Left colon (tissue), 2 donors: ENCODE data around the gene SMARCA4. TPM values are rescaled to one million over a fixed set of nuclear protein-coding genes. Genes with fewer than 3 reads are reported as not detected.
A peak's percentile ranks its signal among the peaks of the same experiment; 100 is the strongest.
"Not testable (repeated sequence)": the region's sequence is repeated elsewhere in the genome, so short reads cannot be mapped to it uniquely, and the experiment has no call there.

Experiments
- ATAC-seq: fragments of 200-7000 bp; cut with Tn5 transposase; one replicate; pipeline ENCODE4 v1.9.1; 2020; ENCODE audit warnings: mild to moderate bottlenecking, moderate library complexity
- DNase-seq, 2 donors: peaks; one replicate each; pipeline ENCODE4 v3.0.0-alpha.2; 2020
- intact Hi-C, 2 donors: fragments of 100-400 bp; cut with DNase I in 1 of 2; cut with micrococcal nuclease in 1 of 2; formaldehyde crosslinking; loops; one replicate each; pipeline versions ENCODE4 v1.11.2 to v1.14.0; 2022; cut with DNase I, micrococcal nuclease
- total RNA-seq, 2 donors: library from RNA; stranded (reverse); fragmentation: NEBNext Ultra II Directional; extraction: Animal tissue kit (Norgen Biotek cat#: 25700); gene quantifications; one replicate each; pipeline ENCODE4 v1.2.1, GENCODE V29; 2021
- donor health status: DM: no; HTN: no; CAD: no.
- donor health status: DM: yes; HTN: yes; CAD: no.

Gene SMARCA4
- total RNA-seq, 2 donors from 2014 or later = 68.7 to 98.6 TPM

DNA sequence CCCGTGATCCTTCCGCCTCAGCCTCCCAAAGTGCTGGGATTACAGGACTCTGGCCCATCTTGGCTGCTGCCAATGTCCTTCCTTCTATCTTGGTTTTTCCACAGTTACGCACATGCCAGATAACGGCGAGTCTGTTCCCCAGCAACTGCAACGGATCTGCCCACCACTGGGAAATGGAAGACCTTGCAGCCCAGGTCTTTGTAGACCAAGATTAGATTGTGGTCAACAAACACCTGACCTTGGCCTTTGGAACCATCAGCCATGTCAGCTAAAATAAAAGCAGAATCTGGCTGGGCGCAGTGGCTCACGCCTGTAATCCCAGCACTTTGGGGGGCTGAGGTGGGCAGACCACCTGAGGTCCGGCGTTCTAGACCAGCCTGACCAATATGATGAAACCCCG is 118.1 kb downstream of the SMARCA4 start:
- no peak for ATAC-seq
- DNase-seq = no peak
- intact Hi-C loops = no loop called here

DNA sequence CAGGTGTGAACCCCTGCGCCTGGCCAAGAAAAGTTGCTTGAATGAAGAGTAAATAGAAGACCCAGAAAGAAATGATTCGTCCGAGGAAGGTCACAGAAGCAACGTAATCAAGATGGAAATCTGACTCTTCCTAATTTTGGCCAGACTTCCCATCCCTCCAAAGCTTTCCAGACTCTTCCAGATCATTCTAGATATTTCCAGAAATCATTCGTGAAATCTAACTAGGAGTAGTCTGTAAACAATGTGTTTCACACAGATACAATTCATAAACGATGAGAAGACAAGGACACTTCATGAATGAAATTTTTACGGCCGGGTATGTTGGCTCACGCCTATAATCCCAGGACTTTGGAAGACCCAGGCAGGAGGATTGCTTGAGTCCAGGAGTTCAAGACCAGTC is 119.2 kb downstream of the SMARCA4 start:
- intact Hi-C loops = no loop called here
- DNase-seq (no peak), ATAC-seq (no peak)

GRCh38 chr19:11087870-11088505 is 127.2 kb downstream of the SMARCA4 start:
- intact Hi-C loops = no loop called here
- DNase-seq = no peak
- no peak for ATAC-seq

DNA sequence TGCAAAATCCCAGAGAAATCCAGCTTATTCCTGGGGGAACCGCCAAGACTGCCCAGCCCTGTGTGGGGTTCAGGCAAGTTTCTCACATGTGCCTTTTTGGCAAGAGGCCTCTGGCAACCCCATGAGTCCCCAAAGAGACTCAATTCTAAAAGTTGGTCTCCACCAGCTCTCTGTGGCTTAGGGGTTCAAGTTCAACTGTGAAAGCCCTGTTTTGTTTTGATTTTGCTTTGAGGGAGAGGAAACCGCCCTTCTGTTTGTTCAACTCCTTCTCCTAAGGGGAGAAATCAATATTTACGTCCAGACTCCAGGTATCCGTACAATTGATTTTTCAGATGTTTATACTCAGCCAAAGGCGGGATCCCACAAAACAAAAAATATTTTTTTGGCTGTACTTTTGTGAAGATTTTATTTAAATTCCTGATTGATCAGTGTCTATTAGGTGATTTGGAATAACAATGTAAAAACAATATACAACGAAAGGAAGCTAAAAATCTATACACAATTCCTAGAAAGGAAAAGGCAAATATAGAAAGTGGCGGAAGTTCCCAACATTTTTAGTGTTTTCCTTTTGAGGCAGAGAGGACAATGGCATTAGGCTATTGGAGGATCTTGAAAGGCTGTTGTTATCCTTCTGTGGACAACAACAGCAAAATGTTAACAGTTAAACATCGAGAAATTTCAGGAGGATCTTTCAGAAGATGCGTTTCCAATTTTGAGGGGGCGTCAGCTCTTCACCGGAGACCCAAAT is 127.8 kb downstream of the SMARCA4 start:
- intact Hi-C loops = no loop called here

DNA sequence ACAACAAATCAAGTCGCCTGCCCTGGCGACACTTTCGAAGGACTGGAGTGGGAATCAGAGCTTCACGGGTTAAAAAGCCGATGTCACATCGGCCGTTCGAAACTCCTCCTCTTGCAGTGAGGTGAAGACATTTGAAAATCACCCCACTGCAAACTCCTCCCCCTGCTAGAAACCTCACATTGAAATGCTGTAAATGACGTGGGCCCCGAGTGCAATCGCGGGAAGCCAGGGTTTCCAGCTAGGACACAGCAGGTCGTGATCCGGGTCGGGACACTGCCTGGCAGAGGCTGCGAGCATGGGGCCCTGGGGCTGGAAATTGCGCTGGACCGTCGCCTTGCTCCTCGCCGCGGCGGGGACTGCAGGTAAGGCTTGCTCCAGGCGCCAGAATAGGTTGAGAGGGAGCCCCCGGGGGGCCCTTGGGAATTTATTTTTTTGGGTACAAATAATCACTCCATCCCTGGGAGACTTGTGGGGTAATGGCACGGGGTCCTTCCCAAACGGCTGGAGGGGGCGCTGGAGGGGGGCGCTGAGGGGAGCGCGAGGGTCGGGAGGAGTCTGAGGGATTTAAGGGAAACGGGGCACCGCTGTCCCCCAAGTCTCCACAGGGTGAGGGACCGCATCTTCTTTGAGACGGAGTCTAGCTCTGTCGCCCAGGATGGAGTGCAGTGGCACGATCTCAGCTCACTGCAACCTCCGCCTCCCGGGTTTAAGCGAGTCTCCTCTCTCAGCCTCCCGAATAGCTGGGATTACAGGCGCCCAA is 128.6 kb downstream of the SMARCA4 start, which contains the start of gene LDLR:
Gene LDLR, plus strand, starts transcription at position 210 of the 760 bp plus-strand sequence. Its CDS starts 86 bp downstream, at position 296.
- peak; percentile 67 for ATAC-seq
- intact Hi-C loops = no loop called here

More for the DNA sequence above, 127.8 kb downstream of the SMARCA4 start:
- ATAC-seq = no peak
- DNase-seq = no peak

DNA sequence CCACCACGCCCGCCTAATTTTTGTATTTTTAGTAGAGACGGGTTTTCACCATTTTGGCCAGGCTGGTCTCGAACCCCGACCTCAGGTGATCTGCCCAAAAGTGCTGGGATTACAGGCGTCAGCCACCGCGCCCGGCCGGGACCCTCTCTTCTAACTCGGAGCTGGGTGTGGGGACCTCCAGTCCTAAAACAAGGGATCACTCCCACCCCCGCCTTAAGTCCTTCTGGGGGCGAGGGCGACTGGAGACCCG is 129.1 kb downstream of the SMARCA4 start:
- DNase-seq, intact Hi-C loops: not testable (repeated sequence)
- ATAC-seq = peak; percentile 0

More for the DNA sequence above, 128.6 kb downstream of the SMARCA4 start, which contains the start of gene LDLR:
- peak; percentile 86 to 92 for DNase-seq

- intact Hi-C loops = no loop called here
- DNase-seq = peak; percentile 98 to 99
- peak; percentile 73 for ATAC-seq
Observed at GRCh38 chr19:11090264-11090996, 129.6 kb downstream of the SMARCA4 start.

- ATAC-seq = peak; percentile 0
- intact Hi-C loops = no loop called here
- no peak for DNase-seq
Observed at GRCh38 chr19:11090997-11091702, 130.3 kb downstream of the SMARCA4 start.

GRCh38 chr19:11091703-11092153 is 130.9 kb downstream of the SMARCA4 start:
- intact Hi-C loops = no loop called here
- ATAC-seq (peak; percentile 26), DNase-seq (peak; percentile 64 to 82)

- intact Hi-C loops = no loop called here
- no peak for DNase-seq
- ATAC-seq = no peak
Observed at GRCh38 chr19:11092181-11092538, 131.3 kb downstream of the SMARCA4 start.

- DNase-seq = no peak
- ATAC-seq = no peak
- intact Hi-C loops = no loop called here
Observed at GRCh38 chr19:11093689-11094238, 132.9 kb downstream of the SMARCA4 start.

GRCh38 chr19:11094520-11094894 is 133.7 kb downstream of the SMARCA4 start:
- DNase-seq (no peak), ATAC-seq (no peak)
- intact Hi-C loops = no loop called here

GRCh38 chr19:11096210-11096841 is 135.5 kb downstream of the SMARCA4 start:
- no peak for ATAC-seq
- DNase-seq = no peak
- intact Hi-C loops = no loop called here

- intact Hi-C loops, DNase-seq, ATAC-seq: not testable (repeated sequence)
Observed at GRCh38 chr19:11097367-11097766, 136.5 kb downstream of the SMARCA4 start.

- DNase-seq (no peak), ATAC-seq (no peak)
- intact Hi-C loops = no loop called here
Observed at GRCh38 chr19:11098327-11098726, 137.5 kb downstream of the SMARCA4 start.

GRCh38 chr19:11098861-11099260 is 138.0 kb downstream of the SMARCA4 start:
- DNase-seq (no peak), ATAC-seq (no peak)
- intact Hi-C loops = no loop called here

- ATAC-seq (no peak), DNase-seq (no peak)
- intact Hi-C loops = loop anchor here in 1 of 2 donors (10.0 kb wide), 1 partner anchor 65 kb away; no protein-coding TSS in a partner anchor
Observed at GRCh38 chr19:11100049-11100448, 139.2 kb downstream of the SMARCA4 start.

DNA sequence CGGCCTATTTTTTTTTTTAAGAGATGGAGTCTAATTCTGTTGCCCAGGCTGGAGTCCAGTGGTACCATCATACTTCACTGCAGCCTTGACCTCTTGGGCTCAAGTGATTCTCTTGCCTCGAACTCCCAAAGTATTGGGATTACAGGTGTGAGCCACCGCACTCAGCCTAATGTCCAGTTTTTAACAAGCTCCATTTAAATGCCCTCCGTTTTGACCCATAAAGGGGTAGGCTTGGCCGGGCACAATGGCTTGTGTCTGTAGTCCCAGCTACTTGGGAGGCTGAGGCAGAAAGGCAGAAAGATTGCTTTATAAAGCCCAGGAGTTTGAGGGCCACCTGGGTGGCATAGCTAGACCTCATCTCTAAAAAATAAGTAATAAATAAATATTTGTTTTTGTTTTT is 140.2 kb downstream of the SMARCA4 start:
- no peak for DNase-seq
- intact Hi-C loops = loop anchor here in 1 of 2 donors (10.0 kb wide), 1 partner anchor 66 kb away; no protein-coding TSS in a partner anchor
- no peak for ATAC-seq
